Activated T-cell treated with anti-CD3 and anti-CD28 coated beads, Interleukin-2, amount 50 U/mL, for 4 hours (primary cell): ENCODE data around the gene OXER1. TPM values are rescaled to one million over a fixed set of nuclear protein-coding genes. Genes with fewer than 3 reads are reported as not detected.

ENCODE experiments used
- ATAC-seq, 2 donors: fragments of 200-7000 bp; cut with Tn5 transposase; one replicate each; pipeline ENCODE4 v1.10.0; 2021
- DNase-seq: peaks from one replicate; pipeline ENCODE4 v3.0.0-alpha.2; 2020
- H3K27me3 Mint-ChIP-seq: one replicate; pipeline ENCODE4 v1.8.0; 2021; ENCODE audit warnings: low read depth, mixed read lengths
- H3K36me3 Mint-ChIP-seq: one replicate; pipeline ENCODE4 v1.8.0; 2022; ENCODE audit warnings: mixed read lengths; ENCODE audit not compliant: insufficient read depth
- H3K4me1 Mint-ChIP-seq: one replicate; pipeline ENCODE4 v1.8.0; 2021; ENCODE audit warnings: low read depth, mixed read lengths
- H3K4me3 Mint-ChIP-seq: one replicate; pipeline ENCODE4 v1.8.0; 2021; ENCODE audit warnings: mild to moderate bottlenecking, moderate library complexity, mixed read lengths
- H3K9me3 Mint-ChIP-seq: one replicate; pipeline ENCODE4 v1.8.0; 2021; ENCODE audit warnings: mixed read lengths
- total RNA-seq, 3 donors: library from RNA; stranded (reverse); gene quantifications; one replicate each; pipeline ENCODE4 v1.2.1, GENCODE V29; 2021

OXER1 gene
- total RNA-seq, result under 1 TPM in 1 of 3 donors, not detected in 2; 0.33 TPM

GRCh38 chr2:42764096-42764495 lies at the start of gene OXER1:
Gene OXER1 (minus strand): TSS chr2:42764135. CDS start chr2:42764062, 73 bp downstream.
- Mint-ChIP-seq H3K36me3 (peaks cover 4% of the 10 kb centered on the region), H3K9me3 (no peaks in the 10 kb centered on the region), H3K4me1 (no peaks in the 10 kb centered on the region), H3K27me3 (no peaks in the 10 kb centered on the region), H3K4me3 (no peak within 1 kb of the TSS)
- ATAC-seq, result no peak
- DNase-seq, result no peak

GRCh38 chr2:42812899-42813479 lies 49.1 kb upstream of the OXER1 start:
- H3K9me3 Mint-ChIP-seq, result peaks cover 6% of the 10 kb centered on the region
- peaks cover 16% of the 10 kb centered on the region for H3K4me1 Mint-ChIP-seq
- peak overlapping the region; percentile 54 for H3K4me3 Mint-ChIP-seq
- ATAC-seq (no peak), DNase-seq (no peak)
- H3K27me3 Mint-ChIP-seq, result no peaks in the 10 kb centered on the region
- no peaks in the 10 kb centered on the region for H3K36me3 Mint-ChIP-seq

GRCh38 chr2:42810971-42811811 lies 47.3 kb upstream of the OXER1 start:
- DNase-seq, result peak; percentile 30
- peak; percentile 5 to 8 for ATAC-seq
- Mint-ChIP-seq H3K4me3 (peak overlapping the region; percentile 89), H3K36me3 (no peaks in the 10 kb centered on the region), H3K27me3 (no peaks in the 10 kb centered on the region), H3K9me3 (peaks cover 6% of the 10 kb centered on the region), H3K4me1 (peaks cover 16% of the 10 kb centered on the region)

GRCh38 chr2:42810121-42810970 lies 46.4 kb upstream of the OXER1 start:
- peaks cover 6% of the 10 kb centered on the region for H3K9me3 Mint-ChIP-seq
- H3K4me3 Mint-ChIP-seq, result peak overlapping the region; percentile 89
- peaks cover 2% of the 10 kb centered on the region for H3K27me3 Mint-ChIP-seq

GRCh38 chr2:42809819-42810120 lies 45.8 kb upstream of the OXER1 start:
- Mint-ChIP-seq H3K9me3 (peaks cover 6% of the 10 kb centered on the region), H3K4me1 (peaks cover 16% of the 10 kb centered on the region), H3K27me3 (peaks cover 3% of the 10 kb centered on the region), H3K4me3 (peak overlapping the region; percentile 75), H3K36me3 (no peaks in the 10 kb centered on the region)
- peak; percentile 29 to 36 for ATAC-seq
- DNase-seq, result no peak

More at GRCh38 chr2:42810121-42810970, 46.4 kb upstream of the OXER1 start:
- ATAC-seq, result peak; percentile 87
- peaks cover 16% of the 10 kb centered on the region for H3K4me1 Mint-ChIP-seq
- DNase-seq, result peak; percentile 94
- H3K36me3 Mint-ChIP-seq, result no peaks in the 10 kb centered on the region

GRCh38 chr2:42809131-42809818 lies 45.3 kb upstream of the OXER1 start:
- no peak for DNase-seq
- peaks cover 16% of the 10 kb centered on the region for H3K4me1 Mint-ChIP-seq
- H3K27me3 Mint-ChIP-seq, result peaks cover 3% of the 10 kb centered on the region
- H3K4me3 Mint-ChIP-seq, result peak overlapping the region; percentile 75
- H3K36me3 Mint-ChIP-seq, result no peaks in the 10 kb centered on the region
- ATAC-seq, result no peak
- H3K9me3 Mint-ChIP-seq, result peaks cover 5% of the 10 kb centered on the region

- peaks cover 16% of the 10 kb centered on the region for H3K4me1 Mint-ChIP-seq
- peak overlapping the region; percentile 53 for H3K4me3 Mint-ChIP-seq
- ATAC-seq, result no peak
- H3K27me3 Mint-ChIP-seq, result peaks cover 7% of the 10 kb centered on the region
- H3K9me3 Mint-ChIP-seq, result no peaks in the 10 kb centered on the region
- DNase-seq, result no peak
- H3K36me3 Mint-ChIP-seq, result no peaks in the 10 kb centered on the region
These were observed 44.4 kb upstream of the OXER1 start for GRCh38 chr2:42808301-42808700.

GRCh38 chr2:42806786-42807185 lies 42.9 kb upstream of the OXER1 start:
- ATAC-seq, result no peak

GRCh38 chr2:42804891-42805290 lies 41.0 kb upstream of the OXER1 start:
- Mint-ChIP-seq H3K4me3 (no peak overlapping the region), H3K9me3 (no peaks in the 10 kb centered on the region), H3K36me3 (no peaks in the 10 kb centered on the region), H3K4me1 (peaks cover 6% of the 10 kb centered on the region), H3K27me3 (peaks cover 21% of the 10 kb centered on the region)
- ATAC-seq (no peak), DNase-seq (no peak)

More at GRCh38 chr2:42806786-42807185, 42.9 kb upstream of the OXER1 start:
- DNase-seq, result no peak
- no peaks in the 10 kb centered on the region for H3K36me3 Mint-ChIP-seq
- H3K4me1 Mint-ChIP-seq, result peaks cover 13% of the 10 kb centered on the region
- peaks cover 17% of the 10 kb centered on the region for H3K27me3 Mint-ChIP-seq
- no peaks in the 10 kb centered on the region for H3K9me3 Mint-ChIP-seq
- H3K4me3 Mint-ChIP-seq, result no peak overlapping the region

- ATAC-seq (no peak), DNase-seq (no peak)
- peaks cover 6% of the 10 kb centered on the region for H3K4me1 Mint-ChIP-seq
- peaks cover 21% of the 10 kb centered on the region for H3K27me3 Mint-ChIP-seq
- no peak overlapping the region for H3K4me3 Mint-ChIP-seq
- no peaks in the 10 kb centered on the region for H3K9me3 Mint-ChIP-seq
- no peaks in the 10 kb centered on the region for H3K36me3 Mint-ChIP-seq
These were observed 40.4 kb upstream of the OXER1 start for GRCh38 chr2:42804338-42804737.

GRCh38 chr2:42802150-42802549 lies 38.2 kb upstream of the OXER1 start:
- no peaks in the 10 kb centered on the region for H3K9me3 Mint-ChIP-seq
- H3K4me3 Mint-ChIP-seq, result no peak overlapping the region
- no peaks in the 10 kb centered on the region for H3K36me3 Mint-ChIP-seq
- DNase-seq (no peak), ATAC-seq (no peak)
- H3K27me3 Mint-ChIP-seq, result peaks cover 21% of the 10 kb centered on the region
- H3K4me1 Mint-ChIP-seq, result peaks cover 2% of the 10 kb centered on the region

- Mint-ChIP-seq H3K9me3 (no peaks in the 10 kb centered on the region), H3K4me1 (peaks cover 4% of the 10 kb centered on the region), H3K4me3 (no peak overlapping the region), H3K36me3 (no peaks in the 10 kb centered on the region), H3K27me3 (peaks cover 21% of the 10 kb centered on the region)
- no peak for ATAC-seq
- DNase-seq, result no peak
These were observed 37.4 kb upstream of the OXER1 start for GRCh38 chr2:42801381-42801780.

- Mint-ChIP-seq H3K27me3 (peaks cover 21% of the 10 kb centered on the region), H3K4me3 (no peak overlapping the region)
These were observed 37.0 kb upstream of the OXER1 start for GRCh38 chr2:42800981-42801380.

GRCh38 chr2:42800461-42800962 lies 36.6 kb upstream of the OXER1 start:
- ATAC-seq, result no peak
- Mint-ChIP-seq H3K4me1 (peaks cover 10% of the 10 kb centered on the region), H3K27me3 (peaks cover 20% of the 10 kb centered on the region), H3K36me3 (no peaks in the 10 kb centered on the region), H3K4me3 (no peak overlapping the region), H3K9me3 (no peaks in the 10 kb centered on the region)
- no peak for DNase-seq

More at GRCh38 chr2:42800981-42801380, 37.0 kb upstream of the OXER1 start:
- no peak for DNase-seq
- ATAC-seq, result no peak
- H3K36me3 Mint-ChIP-seq, result no peaks in the 10 kb centered on the region
- no peaks in the 10 kb centered on the region for H3K9me3 Mint-ChIP-seq
- H3K4me1 Mint-ChIP-seq, result peaks cover 5% of the 10 kb centered on the region
